GM12865 (cell line): Measurements from ENCODE around the gene LENG8.
A peak's percentile ranks its signal among the peaks of the same experiment; 100 is the strongest.

Experiments
- DNase-seq: peaks from one replicate; pipeline ENCODE4 v3.0.0; 2010; ENCODE audit warnings: low read depth
- H3K4me3 ChIP-seq: 2 replicates; pipeline ENCODE4 v1.5.1; 2011; ENCODE audit warnings: mild to moderate bottlenecking, low read depth, low read length, control low read depth
- CTCF ChIP-seq: IDR thresholded peaks from 2 replicates; pipeline ENCODE4 v1.5.1; 2011; ENCODE audit warnings: low read length, control low read depth, low read depth, inconsistent platforms; ENCODE audit not compliant: insufficient read depth; ENCODE audit errors: missing control alignments

Gene LENG8

GRCh38 chr19:54411033-54411432 lies 38.0 kb upstream of the LENG8 start:
- no peak for TF ChIP-seq CTCF
- DNase-seq: no peak
- no peak overlapping the region for H3K4me3 ChIP-seq

GRCh38 chr19:54412877-54413276 lies 36.1 kb upstream of the LENG8 start:
- DNase-seq: no peak
- TF ChIP-seq CTCF: no peak
- H3K4me3 ChIP-seq: no peak overlapping the region

- DNase-seq: no peak
- no peak overlapping the region for H3K4me3 ChIP-seq
- no peak for TF ChIP-seq CTCF
Measured at GRCh38 chr19:54414156-54414555, 34.8 kb upstream of the LENG8 start.

GRCh38 chr19:54415208-54415900 lies 33.6 kb upstream of the LENG8 start, which contains the start of gene TTYH1:
TSS of gene TTYH1 (plus strand) at chr19:54415464. CDS start at chr19:54415553, 89 bp downstream.
- DNase-seq: no peak
- peak; percentile 13 for TF ChIP-seq CTCF
- H3K4me3 ChIP-seq: no peak within 1 kb of the TSS

GRCh38 chr19:54415901-54416673 lies 32.9 kb upstream of the LENG8 start:
- no peak overlapping the region for H3K4me3 ChIP-seq
- DNase-seq: no peak
- no peak for TF ChIP-seq CTCF

- H3K4me3 ChIP-seq: no peak overlapping the region
- no peak for DNase-seq
- TF ChIP-seq CTCF: no peak
Measured at GRCh38 chr19:54416695-54417491, 32.1 kb upstream of the LENG8 start.
